ENCODE measurements around the gene OR10A5. TPM values are rescaled to one million over a fixed set of nuclear protein-coding genes. Genes with fewer than 3 reads are reported as not detected.

OR10A5 gene
- total and polyA plus RNA-seq, 2 of the 13 experiments (the other 11 are each of a cell fraction or from before 2014, with no cell fraction given) = not detected

DNA sequence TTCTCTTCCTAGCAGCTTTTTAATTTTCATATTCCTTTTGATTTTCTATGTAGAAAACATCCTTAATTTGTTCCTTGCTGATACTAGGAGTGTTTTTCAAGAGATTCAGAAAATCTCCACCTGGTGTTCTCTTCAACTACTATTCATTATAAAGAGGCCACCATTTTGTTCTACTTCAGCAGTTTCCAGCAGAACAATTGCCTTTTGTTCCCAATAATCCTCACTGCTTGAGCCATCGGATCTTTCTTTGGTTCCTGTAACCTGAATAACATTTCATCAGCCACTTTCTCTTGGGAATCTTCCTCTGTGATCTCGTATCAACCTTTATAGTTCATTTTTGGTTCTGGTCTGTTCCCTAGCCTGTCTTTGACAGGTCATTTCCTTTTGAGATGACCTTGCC, 1.8 kb upstream of the OR10A5 start (continued):
- TF ChIP-seq MEIS2 (CRISPR knock-in tag; IDR thresholded peaks at IDR 0.05) (no peak), ZNF251 (CRISPR knock-in tag; IDR thresholded peaks at IDR 0.05) (no peak), AGO2 (optimal IDR thresholded peaks at IDR 0.05; ENCODE audit: low read depth, low read length) (no peak)
- TF ChIP-seq, protein P1, sequence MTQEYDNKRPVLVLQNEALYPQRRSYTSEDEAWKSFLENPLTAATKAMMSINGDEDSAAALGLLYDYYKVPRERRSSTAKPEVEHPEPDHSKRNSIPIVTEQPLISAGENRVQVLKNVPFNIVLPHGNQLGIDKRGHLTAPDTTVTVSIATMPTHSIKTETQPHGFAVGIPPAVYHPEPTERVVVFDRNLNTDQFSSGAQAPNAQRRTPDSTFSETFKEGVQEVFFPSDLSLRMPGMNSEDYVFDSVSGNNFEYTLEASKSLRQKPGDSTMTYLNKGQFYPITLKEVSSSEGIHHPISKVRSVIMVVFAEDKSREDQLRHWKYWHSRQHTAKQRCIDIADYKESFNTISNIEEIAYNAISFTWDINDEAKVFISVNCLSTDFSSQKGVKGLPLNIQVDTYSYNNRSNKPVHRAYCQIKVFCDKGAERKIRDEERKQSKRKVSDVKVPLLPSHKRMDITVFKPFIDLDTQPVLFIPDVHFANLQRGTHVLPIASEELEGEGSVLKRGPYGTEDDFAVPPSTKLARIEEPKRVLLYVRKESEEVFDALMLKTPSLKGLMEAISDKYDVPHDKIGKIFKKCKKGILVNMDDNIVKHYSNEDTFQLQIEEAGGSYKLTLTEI (CRISPR knock-in tag; conservative IDR thresholded peaks at IDR 0.05) = no peak
- TF ChIP-seq, protein P2, sequence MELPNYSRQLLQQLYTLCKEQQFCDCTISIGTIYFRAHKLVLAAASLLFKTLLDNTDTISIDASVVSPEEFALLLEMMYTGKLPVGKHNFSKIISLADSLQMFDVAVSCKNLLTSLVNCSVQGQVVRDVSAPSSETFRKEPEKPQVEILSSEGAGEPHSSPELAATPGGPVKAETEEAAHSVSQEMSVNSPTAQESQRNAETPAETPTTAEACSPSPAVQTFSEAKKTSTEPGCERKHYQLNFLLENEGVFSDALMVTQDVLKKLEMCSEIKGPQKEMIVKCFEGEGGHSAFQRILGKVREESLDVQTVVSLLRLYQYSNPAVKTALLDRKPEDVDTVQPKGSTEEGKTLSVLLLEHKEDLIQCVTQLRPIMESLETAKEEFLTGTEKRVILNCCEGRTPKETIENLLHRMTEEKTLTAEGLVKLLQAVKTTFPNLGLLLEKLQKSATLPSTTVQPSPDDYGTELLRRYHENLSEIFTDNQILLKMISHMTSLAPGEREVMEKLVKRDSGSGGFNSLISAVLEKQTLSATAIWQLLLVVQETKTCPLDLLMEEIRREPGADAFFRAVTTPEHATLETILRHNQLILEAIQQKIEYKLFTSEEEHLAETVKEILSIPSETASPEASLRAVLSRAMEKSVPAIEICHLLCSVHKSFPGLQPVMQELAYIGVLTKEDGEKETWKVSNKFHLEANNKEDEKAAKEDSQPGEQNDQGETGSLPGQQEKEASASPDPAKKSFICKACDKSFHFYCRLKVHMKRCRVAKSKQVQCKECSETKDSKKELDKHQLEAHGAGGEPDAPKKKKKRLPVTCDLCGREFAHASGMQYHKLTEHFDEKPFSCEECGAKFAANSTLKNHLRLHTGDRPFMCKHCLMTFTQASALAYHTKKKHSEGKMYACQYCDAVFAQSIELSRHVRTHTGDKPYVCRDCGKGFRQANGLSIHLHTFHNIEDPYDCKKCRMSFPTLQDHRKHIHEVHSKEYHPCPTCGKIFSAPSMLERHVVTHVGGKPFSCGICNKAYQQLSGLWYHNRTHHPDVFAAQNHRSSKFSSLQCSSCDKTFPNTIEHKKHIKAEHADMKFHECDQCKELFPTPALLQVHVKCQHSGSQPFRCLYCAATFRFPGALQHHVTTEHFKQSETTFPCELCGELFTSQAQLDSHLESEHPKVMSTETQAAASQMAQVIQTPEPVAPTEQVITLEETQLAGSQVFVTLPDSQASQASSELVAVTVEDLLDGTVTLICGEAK (IDR thresholded peaks at IDR 0.05) = no peak
- TF ChIP-seq, protein P2 (CRISPR knock-in tag; IDR thresholded peaks at IDR 0.05) = no peak

All from HepG2 (cell line).